ENCODE measurements around the gene NPHS2.

Gene NPHS2

DNA sequence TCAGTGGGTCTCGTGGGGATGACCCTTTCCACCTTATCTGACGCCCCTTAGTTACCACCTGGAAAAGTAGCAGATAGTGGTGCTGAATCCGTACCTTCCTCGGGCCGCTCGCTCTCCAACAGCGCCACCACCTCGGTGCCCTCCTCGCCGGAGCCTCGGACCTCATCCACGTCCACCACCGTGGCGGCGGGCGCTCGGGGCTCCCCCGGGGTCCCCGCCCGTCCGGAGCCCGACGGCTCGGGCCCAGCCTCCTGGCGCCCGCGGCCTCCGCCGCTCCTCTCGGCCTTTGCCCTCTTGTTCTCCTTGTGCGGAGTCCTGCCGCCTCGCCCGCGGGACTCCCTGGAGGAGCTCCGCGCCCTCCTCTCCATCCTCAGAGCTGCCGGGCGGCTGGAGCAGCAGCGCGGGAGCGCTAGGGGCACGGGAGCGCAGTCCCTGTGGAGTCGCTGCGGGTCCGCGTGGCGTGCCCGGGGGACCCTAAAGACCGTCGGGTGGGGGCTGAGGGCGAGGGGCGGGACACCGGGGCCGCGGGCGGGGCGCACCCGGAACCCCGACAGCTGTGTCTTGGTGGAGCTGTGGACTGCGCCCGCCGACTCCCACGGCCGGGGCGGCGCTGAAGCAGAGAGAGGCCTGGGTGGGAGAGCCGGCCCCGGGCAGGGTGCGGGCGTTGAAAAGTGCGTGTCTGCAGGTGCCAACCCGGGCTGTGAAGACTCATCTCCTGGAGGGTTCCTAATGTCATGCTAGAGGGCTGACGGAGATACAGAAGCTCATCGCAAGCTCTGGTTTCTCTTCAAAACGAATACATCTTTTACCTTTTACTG is at the start of gene NPHS2:
Gene NPHS2 (minus strand): TSS at position 452 of the 818 bp plus-strand sequence. CDS start 84 bp downstream, at position 368.
- no peak for DNase-seq

- DNase-seq = no peak
Observed at GRCh38 chr1:179612361-179612760, 36.6 kb upstream of the NPHS2 start.

GRCh38 chr1:179601093-179601492 is 25.3 kb upstream of the NPHS2 start:
- no peak for DNase-seq

DNA sequence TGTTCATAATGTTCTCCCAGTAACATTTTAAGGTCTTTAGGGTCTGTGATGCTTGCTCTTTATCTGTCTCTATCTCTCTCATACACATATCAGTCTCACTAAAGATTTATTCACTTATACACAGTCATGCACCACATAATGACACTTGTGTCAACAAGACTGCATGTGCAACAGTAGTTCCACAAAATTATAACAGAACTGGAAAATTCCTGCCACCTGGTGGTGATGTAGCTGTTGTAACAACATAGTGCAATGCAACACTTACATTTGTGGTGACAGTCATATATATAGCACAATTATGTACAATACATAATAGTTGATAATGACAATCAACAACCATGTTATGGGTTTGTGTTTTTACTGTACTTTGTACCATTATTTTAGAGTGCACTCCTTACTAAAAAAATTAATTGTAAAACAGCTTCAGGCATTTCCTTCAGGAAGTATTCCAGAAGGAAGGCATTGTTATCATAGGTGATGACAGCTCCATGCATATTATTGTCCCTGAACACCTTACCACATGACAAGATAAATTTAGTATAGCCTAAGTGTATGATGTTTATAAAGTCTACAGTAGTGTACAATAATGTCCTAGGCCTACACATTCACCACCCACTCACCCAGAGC is 24.0 kb upstream of the NPHS2 start:
- DNase-seq = no peak

GRCh38 chr1:179598631-179599030 is 22.9 kb upstream of the NPHS2 start:
- no peak for DNase-seq

GRCh38 chr1:179591592-179592580 is 16.1 kb upstream of the NPHS2 start, which contains the start of gene TDRD5:
Gene TDRD5 (plus strand): TSS chr1:179591832. CDS start chr1:179592616, 784 bp downstream.
- DNase-seq = no peak

- no peak for DNase-seq
Observed at GRCh38 chr1:179591253-179591591, 15.5 kb upstream of the NPHS2 start.

GRCh38 chr1:179590671-179591070 is 14.9 kb upstream of the NPHS2 start:
- no peak for DNase-seq

- DNase-seq = no peak
Observed at GRCh38 chr1:179589509-179589908, 13.8 kb upstream of the NPHS2 start.

DNA sequence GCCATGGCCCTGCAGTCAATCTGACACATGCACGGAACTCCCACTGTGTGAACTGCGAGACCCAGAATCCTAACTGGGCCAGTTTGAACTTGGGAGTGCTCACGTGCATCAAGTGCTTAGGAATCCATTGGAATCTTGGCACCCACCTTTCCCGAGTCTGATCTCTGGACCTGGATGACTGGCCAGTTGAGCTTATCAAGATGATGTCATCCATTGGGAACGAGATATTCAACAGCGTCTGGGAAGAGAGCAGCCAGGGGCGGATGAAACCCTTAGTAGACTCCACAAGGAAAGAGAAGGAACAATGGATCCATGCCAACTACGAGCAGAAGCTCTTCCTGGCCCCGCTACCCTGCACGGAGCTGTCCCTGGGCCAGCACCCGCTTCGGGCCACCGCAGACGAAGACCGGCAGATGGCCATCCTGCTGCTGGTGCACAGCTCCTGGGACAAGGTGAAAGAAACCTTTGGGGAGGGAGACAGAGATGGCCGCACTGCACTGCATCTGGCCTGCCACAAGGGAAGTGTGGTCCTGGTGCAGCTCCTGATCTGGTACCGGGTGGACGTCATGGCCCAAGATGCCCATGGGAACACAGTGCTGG is 12.8 kb upstream of the NPHS2 start:
- no peak for DNase-seq

- DNase-seq = no peak
Observed at GRCh38 chr1:179587336-179587735, 11.6 kb upstream of the NPHS2 start.

DNA sequence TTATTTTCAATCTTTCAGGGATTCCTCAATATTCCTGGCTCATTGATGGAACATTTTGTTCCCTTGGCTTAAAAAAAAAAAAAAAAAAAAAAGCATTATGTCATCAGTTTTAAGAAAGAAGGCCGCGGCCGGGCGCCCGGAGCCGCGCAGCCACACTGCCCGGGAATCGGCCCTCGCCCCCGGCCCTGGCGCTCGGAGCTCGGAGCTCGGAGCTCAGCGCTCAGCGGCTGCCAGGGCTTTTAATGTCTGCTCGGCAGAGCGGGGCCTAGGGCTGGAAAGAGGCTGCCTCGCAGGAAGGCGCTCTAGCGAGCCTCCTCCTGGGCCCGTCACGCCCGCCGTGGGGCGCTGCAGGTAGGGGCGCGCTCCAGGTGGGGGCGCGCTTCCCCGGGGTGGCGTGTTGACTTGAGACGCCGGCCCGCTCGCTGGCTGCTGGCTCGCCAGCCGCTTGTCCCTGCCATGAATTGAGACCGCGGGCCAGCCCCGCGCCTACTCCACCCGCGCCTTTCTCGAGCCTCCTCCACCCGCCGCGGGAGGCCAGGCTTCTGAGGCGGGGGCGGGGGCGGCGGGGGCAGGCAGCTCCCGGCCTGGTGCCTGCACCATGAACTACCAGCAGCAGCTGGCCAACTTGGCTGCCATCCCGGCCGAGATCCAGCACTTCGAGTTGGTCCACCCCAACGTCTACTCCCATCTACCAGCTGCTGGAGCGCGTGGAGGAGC is 10.5 kb upstream of the NPHS2 start:
- DNase-seq = peak; percentile 38

- DNase-seq = no peak
Observed at GRCh38 chr1:179583771-179584320, 8.1 kb upstream of the NPHS2 start.

- no peak for DNase-seq
Observed at GRCh38 chr1:179576509-179576908, 761 bp upstream of the NPHS2 start.

DNA sequence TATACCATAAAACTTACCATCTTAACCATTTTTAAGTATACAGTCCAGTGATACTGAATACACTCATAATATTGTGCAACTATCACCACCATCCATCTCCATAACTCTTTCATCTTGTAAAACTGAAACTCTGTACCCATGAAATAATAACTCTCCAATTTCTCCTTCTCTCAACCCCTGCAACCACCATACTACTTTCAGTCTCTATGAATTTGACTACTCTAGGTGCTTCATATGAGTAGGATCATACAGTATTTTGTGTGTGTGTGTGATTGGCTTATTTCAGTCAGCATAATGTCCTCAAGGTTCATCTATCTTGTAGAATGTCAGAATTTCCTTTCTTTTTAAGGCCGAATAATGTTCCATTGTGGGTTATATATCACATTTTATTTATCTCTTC is 17.7 kb downstream of the NPHS2 start:
- DNase-seq = no peak

DNA sequence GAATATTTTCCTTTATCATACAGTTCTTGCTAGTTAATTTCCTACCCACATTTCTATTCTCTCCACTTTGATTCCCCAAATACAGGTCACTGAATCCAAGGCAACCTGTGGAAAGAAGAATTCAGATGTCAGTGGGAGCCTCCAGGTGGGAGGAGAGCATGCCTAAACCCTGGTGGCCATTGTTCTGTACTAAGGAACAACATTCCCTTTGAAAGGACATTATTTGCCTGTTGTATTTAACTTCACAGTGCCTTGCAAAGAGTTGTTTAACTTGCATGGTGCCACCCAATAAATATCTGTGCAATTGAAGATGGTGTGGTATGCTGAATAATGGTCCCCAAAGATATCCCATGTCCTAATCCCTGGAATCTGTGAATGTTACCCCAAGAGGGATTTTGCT is 21.3 kb downstream of the NPHS2 start:
- DNase-seq = no peak

DNA sequence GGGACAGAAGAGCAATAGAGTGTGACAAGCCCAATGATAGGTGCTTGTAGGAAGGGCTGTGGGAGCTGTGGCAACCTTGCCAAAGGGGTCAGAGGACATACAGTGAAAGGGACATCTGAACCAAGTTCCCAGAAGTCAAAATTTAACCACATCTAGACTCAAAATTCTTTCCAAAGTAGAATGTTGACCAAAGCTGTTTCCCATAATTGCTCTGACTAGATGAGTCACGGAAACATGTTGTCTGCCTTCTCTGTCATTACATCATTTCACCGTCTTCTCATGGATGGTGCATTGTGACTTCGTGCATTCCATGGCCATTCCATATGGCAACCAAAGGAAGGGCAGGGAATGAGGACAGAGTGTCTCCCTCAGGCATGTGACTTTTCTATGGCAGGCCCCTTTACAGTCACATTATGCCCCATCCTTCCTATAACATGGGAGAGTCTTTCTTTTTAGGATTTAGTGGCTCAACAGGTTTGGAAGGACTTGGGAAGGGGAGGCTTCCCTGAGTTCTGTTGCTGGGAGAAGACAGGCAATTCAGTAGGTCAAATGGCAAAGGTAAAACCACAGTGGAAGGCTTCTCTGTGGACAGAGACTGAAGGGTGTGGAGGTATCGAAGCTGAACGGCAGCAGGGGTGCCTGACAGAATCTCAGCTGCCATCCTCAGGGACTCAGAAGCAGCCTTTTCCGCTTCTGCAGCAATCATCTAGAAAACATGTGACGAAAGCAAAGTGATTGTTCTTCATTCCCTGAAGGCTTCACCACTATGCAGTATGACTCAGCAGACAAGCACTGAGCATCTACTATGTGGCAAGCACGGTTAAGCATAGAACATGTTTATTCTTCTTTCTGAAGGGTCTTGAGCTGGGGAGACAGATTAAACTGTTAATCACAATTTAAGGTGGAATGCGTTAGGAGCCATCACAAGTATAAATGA is 24.7 kb downstream of the NPHS2 start:
- no peak for DNase-seq

DNA sequence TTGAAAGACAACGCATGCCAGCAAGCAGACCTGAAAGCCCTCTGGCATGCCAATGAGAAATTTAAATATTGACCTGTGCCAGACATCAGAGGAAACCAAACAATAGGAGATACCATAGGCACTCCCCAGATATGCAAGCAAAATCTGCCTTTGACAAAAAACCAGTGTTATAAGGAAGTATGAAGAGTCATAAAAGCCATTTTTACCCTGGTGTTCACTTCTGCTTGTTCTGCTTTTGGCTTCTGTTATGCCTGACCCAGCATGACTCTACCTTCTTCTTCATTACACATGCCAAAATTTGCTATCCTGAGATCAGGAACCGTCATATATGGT is 26.4 kb downstream of the NPHS2 start:
- no peak for DNase-seq

DNA sequence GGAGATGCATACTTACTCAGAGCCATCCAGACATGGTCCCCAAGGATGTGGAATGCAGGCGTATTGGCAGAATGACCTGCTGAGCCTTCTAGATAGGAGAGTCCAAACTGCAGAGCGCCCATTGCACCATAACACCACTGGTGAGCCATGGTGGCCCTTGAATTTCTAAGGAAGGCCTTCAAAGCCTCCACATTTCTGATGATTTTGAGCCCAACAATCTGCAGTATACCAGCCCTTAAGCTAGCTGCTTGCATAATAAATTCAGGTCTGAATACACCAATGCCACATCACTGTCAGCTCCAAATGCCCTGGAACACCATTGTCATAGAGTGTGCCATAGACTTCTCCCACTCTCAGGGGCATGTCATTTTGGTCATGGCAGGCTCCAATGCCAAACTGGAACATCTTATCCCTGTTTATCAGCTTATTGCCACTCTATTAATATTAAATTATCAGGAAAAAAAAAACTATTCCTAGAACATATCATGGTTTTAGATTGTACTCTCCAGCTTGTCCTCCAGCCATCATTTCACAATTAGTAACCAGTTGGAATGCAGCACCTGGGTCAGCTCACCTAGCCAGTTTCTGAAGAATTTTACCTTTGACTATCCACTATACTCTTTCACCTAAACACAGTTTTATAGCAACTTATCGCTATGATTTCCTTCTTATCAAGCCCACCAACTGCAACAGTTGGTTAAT is 26.9 kb downstream of the NPHS2 start:
- DNase-seq = no peak

- DNase-seq = no peak
Observed at GRCh38 chr1:179547021-179547535, 28.7 kb downstream of the NPHS2 start.

Measured in NCI-H2227 treated with DMSO at 0.1 percent for 48 hours (cell line).